Suprapubic skin (tissue), 4 donors: Measurements from ENCODE around the gene RPL22. TPM values are rescaled to one million over a fixed set of nuclear protein-coding genes. Genes with fewer than 3 reads are reported as not detected.

Experiments used
- DNase-seq, 2 donors: peaks; one replicate each; pipeline ENCODE4 v3.0.0-alpha.2; 2019; ENCODE audit warnings: low spot score in 2 of 2
- H3K27ac ChIP-seq: fragments of 200-600 bp; sonication (generic); one replicate; pipeline ENCODE4 v1.5.1; 2019
- H3K27me3 ChIP-seq: fragments of 200-600 bp; sonication (generic); one replicate; pipeline ENCODE4 v1.5.1; 2019
- H3K36me3 ChIP-seq: fragments of 200-600 bp; sonication (generic); one replicate; pipeline ENCODE4 v1.5.1; 2019
- H3K4me1 ChIP-seq: fragments of 200-600 bp; sonication (generic); one replicate; pipeline ENCODE4 v1.5.1; 2019
- H3K4me3 ChIP-seq: fragments of 200-600 bp; sonication (generic); one replicate; pipeline ENCODE4 v1.5.1; 2019; ENCODE audit warnings: mild to moderate bottlenecking
- H3K9me3 ChIP-seq: fragments of 200-600 bp; sonication (generic); one replicate; pipeline ENCODE4 v1.5.1; 2019
- EP300 ChIP-seq: sonication (generic); formaldehyde crosslinking; IDR thresholded peaks from one replicate; pipeline ENCODE4 v1.6.1; 2017; ENCODE audit warnings: antibody characterized with exemption
- POLR2A ChIP-seq, 2 donors: fragments of 450-650 bp; IDR thresholded peaks; one replicate each; pipeline ENCODE4 v1.6.1; 2017; ENCODE audit warnings: antibody characterized with exemption in 2 of 2, mild to moderate bottlenecking in 2 of 2, moderate library complexity in 2 of 2
- POLR2AphosphoS5 ChIP-seq, 3 donors: sonication (generic); formaldehyde crosslinking; IDR thresholded peaks; one replicate each; pipeline ENCODE4 v1.6.1; 2017; ENCODE audit warnings: antibody characterized with exemption in 3 of 3
- WGBS: methylation state at CpG from one replicate; pipeline ENCODE4 v1.1.5; 2018; 5-methylcytosine and 5-hydroxymethylcytosine counted together
- total RNA-seq, 4 donors: library from RNA; depleted of rRNA; stranded (reverse); fragments of >200 nt; gene quantifications; one replicate each; pipeline ENCODE4 v1.1.0, GENCODE V29; 2016
- TF ChIP-seq, protein P1 (sequence below), 2 donors: fragments of 200-600 bp in 1 of 2; fragments of 450-650 bp in 1 of 2; sonication (generic) in 1 of 2; IDR thresholded peaks; one replicate each; pipeline ENCODE4 v1.5.1; 2016 to 2019; ENCODE audit warnings: antibody characterized with exemption in 2 of 2, mild to moderate bottlenecking in 1 of 2, moderate library complexity in 1 of 2

Gene RPL22
- total RNA-seq, 4 donors from 2014 or later = 152 to 206 (median 171) TPM

DNA sequence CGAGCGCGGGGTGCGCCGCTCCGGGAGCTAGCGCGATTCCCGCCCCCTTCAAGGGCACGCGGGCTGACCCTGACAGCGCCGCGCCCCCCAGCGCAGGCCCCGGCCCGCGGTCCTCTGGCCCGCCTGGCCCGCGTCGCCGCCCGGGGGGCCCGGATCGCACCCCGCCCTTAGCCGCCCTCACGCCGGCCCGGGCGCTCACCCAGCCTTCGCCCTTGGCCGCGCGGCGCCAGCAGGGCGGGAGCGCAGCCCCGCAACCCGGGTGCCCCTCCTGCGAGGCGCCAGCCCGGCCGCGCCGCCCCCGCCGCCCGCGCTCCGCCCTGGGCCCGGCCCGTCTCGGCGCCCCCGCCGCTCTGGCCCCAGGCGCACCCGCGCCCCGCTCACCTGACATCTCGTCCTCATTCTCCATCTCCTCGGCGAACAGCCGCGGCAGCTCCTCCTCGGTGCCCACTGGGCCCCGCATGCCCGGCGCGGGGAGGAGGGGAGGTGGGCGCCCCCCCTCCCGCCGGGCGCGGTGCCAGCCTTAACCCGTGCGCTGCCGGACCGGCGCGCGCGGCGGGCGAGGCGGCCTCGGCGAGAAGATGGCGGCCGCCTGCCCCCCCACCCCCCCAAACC lies 19.7 kb downstream of the RPL22 start:
- H3K27ac ChIP-seq = no peak overlapping the region
- peaks cover 56% of the 10 kb centered on the region for H3K27me3 ChIP-seq
- no peak for DNase-seq
- peak overlapping the region; percentile 36 for H3K4me3 ChIP-seq
- TF ChIP-seq POLR2A (IDR thresholded peaks at IDR 0.05) (no peak), EP300 (no peak)
- TF ChIP-seq, protein P1, sequence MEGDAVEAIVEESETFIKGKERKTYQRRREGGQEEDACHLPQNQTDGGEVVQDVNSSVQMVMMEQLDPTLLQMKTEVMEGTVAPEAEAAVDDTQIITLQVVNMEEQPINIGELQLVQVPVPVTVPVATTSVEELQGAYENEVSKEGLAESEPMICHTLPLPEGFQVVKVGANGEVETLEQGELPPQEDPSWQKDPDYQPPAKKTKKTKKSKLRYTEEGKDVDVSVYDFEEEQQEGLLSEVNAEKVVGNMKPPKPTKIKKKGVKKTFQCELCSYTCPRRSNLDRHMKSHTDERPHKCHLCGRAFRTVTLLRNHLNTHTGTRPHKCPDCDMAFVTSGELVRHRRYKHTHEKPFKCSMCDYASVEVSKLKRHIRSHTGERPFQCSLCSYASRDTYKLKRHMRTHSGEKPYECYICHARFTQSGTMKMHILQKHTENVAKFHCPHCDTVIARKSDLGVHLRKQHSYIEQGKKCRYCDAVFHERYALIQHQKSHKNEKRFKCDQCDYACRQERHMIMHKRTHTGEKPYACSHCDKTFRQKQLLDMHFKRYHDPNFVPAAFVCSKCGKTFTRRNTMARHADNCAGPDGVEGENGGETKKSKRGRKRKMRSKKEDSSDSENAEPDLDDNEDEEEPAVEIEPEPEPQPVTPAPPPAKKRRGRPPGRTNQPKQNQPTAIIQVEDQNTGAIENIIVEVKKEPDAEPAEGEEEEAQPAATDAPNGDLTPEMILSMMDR (IDR thresholded peaks at IDR 0.05) = no peak
- no peaks in the 10 kb centered on the region for H3K36me3 ChIP-seq
- no peaks in the 10 kb centered on the region for H3K9me3 ChIP-seq
- peaks cover 29% of the 10 kb centered on the region for H3K4me1 ChIP-seq
- 0% methylated on average over 7 of the region's 92 CpGs for WGBS

DNA sequence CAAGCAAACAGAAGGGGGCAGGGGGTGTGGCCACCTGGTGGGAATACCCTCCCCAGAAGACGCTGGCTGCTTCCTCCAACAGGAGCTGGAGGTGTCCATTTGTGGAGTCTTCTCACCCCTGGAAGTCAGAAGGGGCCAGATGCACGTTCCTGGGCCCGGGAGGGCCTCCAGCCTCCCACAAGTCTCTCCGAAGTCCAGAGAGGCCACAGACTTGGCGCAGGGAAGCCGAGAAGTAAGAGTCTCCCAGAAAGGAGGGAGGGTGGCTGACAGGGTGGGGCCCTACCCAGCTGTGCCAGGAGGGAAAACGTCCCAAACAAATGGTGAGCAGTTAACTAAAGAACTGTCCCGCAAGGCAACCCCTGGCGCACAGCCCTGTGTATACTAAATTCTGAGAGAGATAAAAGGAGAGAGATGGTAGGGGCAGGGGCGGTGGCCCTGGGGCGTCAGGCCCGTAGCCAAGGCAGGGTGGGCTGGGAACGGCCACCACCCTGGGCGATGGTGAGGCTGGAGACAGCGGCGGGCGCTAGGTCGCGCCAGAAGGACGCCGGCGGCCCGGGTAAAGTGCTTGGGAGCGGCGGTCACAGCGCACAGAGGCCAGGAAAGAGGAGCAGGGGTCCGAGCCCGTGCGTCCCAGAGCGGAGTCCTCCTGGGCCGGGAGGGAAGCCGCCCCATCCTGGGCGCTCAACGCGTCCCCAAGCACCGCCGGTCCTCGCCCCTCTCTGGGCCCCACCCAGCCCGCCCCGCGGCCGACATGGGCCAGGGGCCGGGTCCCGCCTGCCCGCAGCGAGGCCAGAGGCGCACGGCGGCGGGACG lies 20.4 kb downstream of the RPL22 start:
- no peak for DNase-seq
- 2% methylated on average over 24 of the region's 51 CpGs for WGBS

DNA sequence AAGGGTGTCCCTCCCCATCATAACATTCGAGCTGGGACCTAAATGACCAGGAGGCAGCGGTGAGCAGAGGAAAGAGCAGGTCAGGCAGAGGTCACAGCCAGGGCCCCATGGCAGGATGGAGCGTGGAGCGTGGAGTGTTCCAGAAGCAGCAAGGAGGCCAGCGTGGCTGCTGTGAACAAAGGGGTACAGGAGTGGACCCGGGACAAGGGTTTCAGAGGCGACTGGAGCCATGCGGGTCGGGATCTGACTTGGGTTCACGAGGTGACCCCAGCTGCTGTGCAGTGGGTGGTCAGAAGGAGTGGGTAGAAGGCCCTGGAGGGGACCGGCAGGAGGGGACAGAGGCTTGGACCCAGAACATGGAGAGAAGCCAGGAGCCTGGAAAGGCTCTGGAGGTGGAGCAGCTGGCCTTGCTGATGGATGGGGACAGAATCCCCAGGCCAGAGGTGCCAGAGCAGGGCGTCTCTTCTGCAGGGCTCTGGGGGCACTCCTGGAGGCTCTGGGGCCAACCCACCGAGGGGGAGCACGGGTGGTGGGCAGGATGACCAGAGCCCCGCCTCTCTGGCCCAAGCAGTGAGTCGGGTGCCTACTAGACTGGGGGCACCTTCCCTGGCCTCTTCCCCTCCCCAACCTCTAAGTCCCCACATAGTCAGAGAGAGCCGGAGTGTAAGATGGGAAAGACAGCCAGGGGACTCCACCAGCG lies 21.6 kb downstream of the RPL22 start:
- no peak for DNase-seq
- Histone ChIP-seq H3K27me3 (peaks cover 66% of the 10 kb centered on the region), H3K36me3 (no peaks in the 10 kb centered on the region)

More for the DNA sequence above, 20.4 kb downstream of the RPL22 start:
- Histone ChIP-seq H3K9me3 (no peaks in the 10 kb centered on the region), H3K4me1 (peaks cover 29% of the 10 kb centered on the region), H3K4me3 (peak overlapping the region; percentile 36), H3K27ac (no peak overlapping the region), H3K36me3 (no peaks in the 10 kb centered on the region), H3K27me3 (peaks cover 59% of the 10 kb centered on the region)
- TF ChIP-seq POLR2AphosphoS5 (IDR thresholded peaks at IDR 0.05) (no peak), EP300 (no peak), POLR2A (IDR thresholded peaks at IDR 0.05) (no peak)
- TF ChIP-seq, protein P1 (IDR thresholded peaks at IDR 0.05) = no peak

DNA sequence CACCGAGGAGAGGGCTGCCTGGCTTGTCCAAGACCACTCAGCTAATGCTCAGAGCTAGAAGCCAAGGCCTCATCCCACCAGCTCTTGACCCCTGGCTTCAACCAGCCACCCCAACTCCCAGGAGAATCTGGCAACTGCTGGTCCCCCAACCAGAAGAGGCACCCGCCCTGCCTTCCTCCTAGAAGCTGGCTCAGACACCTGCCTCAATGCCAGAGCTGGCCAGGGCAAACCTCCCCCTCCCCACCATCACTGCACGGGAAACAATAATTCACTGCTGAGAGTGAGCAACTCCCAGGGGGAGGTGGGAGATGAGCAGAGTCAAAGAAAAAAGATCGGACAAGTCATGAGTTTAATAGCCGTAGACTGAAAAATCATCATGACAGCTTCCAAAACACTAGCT lies 22.6 kb downstream of the RPL22 start:
- TF ChIP-seq, protein P1 (IDR thresholded peaks at IDR 0.05) = no peak
- TF ChIP-seq POLR2A (IDR thresholded peaks at IDR 0.05) (no peak), EP300 (no peak), POLR2AphosphoS5 (IDR thresholded peaks at IDR 0.05) (no peak)
- Histone ChIP-seq H3K4me1 (peaks cover 29% of the 10 kb centered on the region), H3K36me3 (no peaks in the 10 kb centered on the region), H3K4me3 (no peak overlapping the region), H3K27me3 (peaks cover 75% of the 10 kb centered on the region), H3K27ac (no peak overlapping the region), H3K9me3 (no peaks in the 10 kb centered on the region)
- DNase-seq = no peak
- 79% methylated on average over 5 of the region's 5 CpGs for whole genome bisulfite sequencing

More for the DNA sequence above, 21.6 kb downstream of the RPL22 start:
- TF ChIP-seq POLR2A (IDR thresholded peaks at IDR 0.05) (no peak), POLR2AphosphoS5 (IDR thresholded peaks at IDR 0.05) (no peak), EP300 (no peak)
- TF ChIP-seq, protein P1 (IDR thresholded peaks at IDR 0.05) = no peak
- H3K27ac ChIP-seq = no peak overlapping the region
- H3K4me1 ChIP-seq = peaks cover 29% of the 10 kb centered on the region
- H3K4me3 ChIP-seq = no peak overlapping the region
- no peaks in the 10 kb centered on the region for H3K9me3 ChIP-seq
- WGBS = 83% methylated on average over 13 of the region's 18 CpGs

DNA sequence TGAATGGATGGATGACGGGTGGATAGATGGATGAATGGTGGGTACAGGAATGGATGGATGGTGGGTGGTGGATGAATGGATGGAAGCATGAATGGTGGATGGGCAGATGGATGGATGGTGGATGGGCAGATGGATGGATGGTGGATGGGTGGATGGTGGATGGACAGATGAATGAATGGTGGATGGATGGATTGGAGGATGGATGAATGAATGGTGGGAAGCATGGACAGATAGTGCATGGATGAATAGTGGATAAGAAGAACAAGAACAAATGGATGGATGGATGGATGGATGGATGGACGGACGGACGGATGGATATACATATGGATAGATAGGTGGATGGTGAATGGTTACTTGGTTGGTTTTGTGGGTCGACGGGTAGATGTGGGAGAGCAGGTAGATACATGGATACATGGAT lies 24.0 kb downstream of the RPL22 start:
- Histone ChIP-seq H3K36me3 (no peaks in the 10 kb centered on the region), H3K27me3 (peaks cover 83% of the 10 kb centered on the region)
- DNase-seq = no peak

More for the DNA sequence above, 24.0 kb downstream of the RPL22 start:
- peaks cover 22% of the 10 kb centered on the region for H3K4me1 ChIP-seq
- TF ChIP-seq, protein P1 (IDR thresholded peaks at IDR 0.05) = no peak
- TF ChIP-seq POLR2A (IDR thresholded peaks at IDR 0.05) (no peak), EP300 (no peak), POLR2AphosphoS5 (IDR thresholded peaks at IDR 0.05) (no peak)
- no peak overlapping the region for H3K4me3 ChIP-seq
- H3K9me3 ChIP-seq = no peaks in the 10 kb centered on the region
- H3K27ac ChIP-seq = no peak overlapping the region
- WGBS = 94% methylated on average over 6 of the region's 6 CpGs
